Renal cortex interstitium (tissue), 11 donors: ENCODE data around the gene NINJ1. TPM values are rescaled to one million over a fixed set of nuclear protein-coding genes. Genes with fewer than 3 reads are reported as not detected.
A peak's percentile ranks its signal among the peaks of the same experiment; 100 is the strongest.

Experiments
- DNase-seq, 11 donors: peaks; one replicate each; pipeline ENCODE4 v3.0.0-alpha.2; 2013; ENCODE audit warnings: low read depth in 9 of 11, low spot score in 4 of 11; ENCODE audit errors: extremely low read depth in 1 of 11
- polyA plus RNA-seq, 3 donors: library from polyadenylated mRNA; unstranded; fragments of 120-200 nt; gene quantifications; one replicate each; pipeline ENCODE4 v1.2.1, GENCODE V29; 2013; ENCODE audit not compliant: insufficient read length in 3 of 3

Gene NINJ1
- polyA plus RNA-seq, 3 donors = 35.2 to 49.1 (median 46.8) TPM

- no peak for DNase-seq
Observed at GRCh38 chr9:93141771-93142483, 7.9 kb upstream of the NINJ1 start.

- DNase-seq = no peak
Observed at GRCh38 chr9:93139365-93140182, 5.5 kb upstream of the NINJ1 start.

- DNase-seq = no peak
Observed at GRCh38 chr9:93138171-93138764, 4.2 kb upstream of the NINJ1 start.

- no peak for DNase-seq
Observed at GRCh38 chr9:93137362-93137761, 3.3 kb upstream of the NINJ1 start.

GRCh38 chr9:93136011-93136440, 2.0 kb upstream of the NINJ1 start:
- no peak for DNase-seq

GRCh38 chr9:93134740-93135444, 841 bp upstream of the NINJ1 start:
- DNase-seq = no peak

GRCh38 chr9:93133681-93134014, 403 bp downstream of the NINJ1 start:
- DNase-seq = peak in 9 of 11 donors; percentile 53 to 75 (median 65)

GRCh38 chr9:93132946-93133680, 938 bp downstream of the NINJ1 start:
- peak in 2 of 11 donors; percentile 23 to 36 for DNase-seq

GRCh38 chr9:93132287-93132927, 1.6 kb downstream of the NINJ1 start:
- DNase-seq = no peak

- DNase-seq = no peak
Observed at GRCh38 chr9:93131599-93132286, 2.3 kb downstream of the NINJ1 start.

- DNase-seq = no peak
Observed at GRCh38 chr9:93130861-93131481, 3.1 kb downstream of the NINJ1 start.

GRCh38 chr9:93129691-93130500, 4.2 kb downstream of the NINJ1 start:
- no peak for DNase-seq

GRCh38 chr9:93129286-93129685, 4.8 kb downstream of the NINJ1 start:
- DNase-seq = no peak

- no peak for DNase-seq
Observed at GRCh38 chr9:93128715-93129224, 5.3 kb downstream of the NINJ1 start.

GRCh38 chr9:93128011-93128714, 5.9 kb downstream of the NINJ1 start:
- DNase-seq = no peak

- no peak for DNase-seq
Observed at GRCh38 chr9:93127395-93127911, 6.6 kb downstream of the NINJ1 start.
